Lung microvascular endothelial cell (primary cell): ENCODE data around the gene NOP56. TPM values are rescaled to one million over a fixed set of nuclear protein-coding genes. Genes with fewer than 3 reads are reported as not detected.
A peak's percentile ranks its signal among the peaks of the same experiment; 100 is the strongest.

ENCODE experiments used
- DNase-seq, 2 donors: peaks; one replicate each; pipeline versions ENCODE4 v3.0.0 to v3.0.0-alpha.2; 2010; ENCODE audit warnings: low read depth in 2 of 2
- total RNA-seq: library from RNA; depleted of rRNA; stranded (reverse); fragments of >200 nt; gene quantifications from 2 replicates; pipeline ENCODE4 v1.2.1, GENCODE V29; 2014

The NOP56 gene, protein sequence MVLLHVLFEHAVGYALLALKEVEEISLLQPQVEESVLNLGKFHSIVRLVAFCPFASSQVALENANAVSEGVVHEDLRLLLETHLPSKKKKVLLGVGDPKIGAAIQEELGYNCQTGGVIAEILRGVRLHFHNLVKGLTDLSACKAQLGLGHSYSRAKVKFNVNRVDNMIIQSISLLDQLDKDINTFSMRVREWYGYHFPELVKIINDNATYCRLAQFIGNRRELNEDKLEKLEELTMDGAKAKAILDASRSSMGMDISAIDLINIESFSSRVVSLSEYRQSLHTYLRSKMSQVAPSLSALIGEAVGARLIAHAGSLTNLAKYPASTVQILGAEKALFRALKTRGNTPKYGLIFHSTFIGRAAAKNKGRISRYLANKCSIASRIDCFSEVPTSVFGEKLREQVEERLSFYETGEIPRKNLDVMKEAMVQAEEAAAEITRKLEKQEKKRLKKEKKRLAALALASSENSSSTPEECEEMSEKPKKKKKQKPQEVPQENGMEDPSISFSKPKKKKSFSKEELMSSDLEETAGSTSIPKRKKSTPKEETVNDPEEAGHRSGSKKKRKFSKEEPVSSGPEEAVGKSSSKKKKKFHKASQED
- total RNA-seq: 99.8 and 125 TPM in 2 replicates

DNA sequence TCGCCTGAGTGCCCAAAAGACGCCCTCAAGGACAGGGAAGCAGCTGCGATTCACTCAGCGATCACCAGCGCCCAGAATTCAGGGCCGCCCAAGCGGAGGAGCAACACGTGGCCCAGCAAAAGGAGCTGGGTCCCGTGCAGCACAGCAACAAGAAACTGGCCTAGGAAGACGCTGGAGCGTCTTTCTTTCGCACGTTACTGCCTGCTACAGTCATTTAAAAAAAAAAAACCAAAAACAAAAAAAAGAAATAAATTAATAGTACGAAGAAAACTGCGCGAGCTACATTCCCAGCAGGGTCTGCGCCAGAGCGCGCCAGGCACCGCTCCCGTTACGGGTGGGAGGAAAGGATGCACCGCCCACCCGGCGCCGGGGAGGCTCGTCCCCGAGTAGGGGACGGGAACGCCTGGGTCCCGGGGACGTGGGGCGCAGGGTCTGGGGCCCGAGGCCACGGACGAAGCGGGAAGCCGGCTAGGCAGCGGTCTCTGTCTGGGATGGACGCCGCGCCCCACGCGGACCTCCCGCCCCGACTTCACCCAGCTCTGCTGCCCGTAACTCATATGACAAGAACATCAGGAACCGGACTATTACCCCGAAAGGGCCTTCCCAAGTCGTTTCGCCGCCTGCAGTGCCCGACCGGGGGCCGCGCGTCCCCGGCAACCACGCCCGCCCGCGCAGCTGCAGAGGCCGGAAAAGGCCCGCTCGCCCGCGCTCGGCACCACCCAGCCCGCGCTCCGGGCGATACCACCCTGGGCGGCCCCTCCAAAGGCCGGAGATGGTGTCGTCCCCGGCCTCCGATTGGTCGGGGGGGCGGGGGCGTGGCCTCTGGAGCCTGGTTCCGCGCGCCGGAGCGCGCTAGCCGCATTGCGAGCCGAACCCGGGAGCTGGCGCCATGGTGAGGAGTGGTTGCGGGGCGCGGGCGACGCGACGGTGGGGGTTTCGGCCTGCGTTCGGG lies at the start of gene NOP56:
Gene NOP56 (plus strand): TSS at position 861 of the 952 bp plus-strand sequence. CDS start 29 bp downstream, at position 890.
- DNase-seq: peak; percentile 93 to 94

DNA sequence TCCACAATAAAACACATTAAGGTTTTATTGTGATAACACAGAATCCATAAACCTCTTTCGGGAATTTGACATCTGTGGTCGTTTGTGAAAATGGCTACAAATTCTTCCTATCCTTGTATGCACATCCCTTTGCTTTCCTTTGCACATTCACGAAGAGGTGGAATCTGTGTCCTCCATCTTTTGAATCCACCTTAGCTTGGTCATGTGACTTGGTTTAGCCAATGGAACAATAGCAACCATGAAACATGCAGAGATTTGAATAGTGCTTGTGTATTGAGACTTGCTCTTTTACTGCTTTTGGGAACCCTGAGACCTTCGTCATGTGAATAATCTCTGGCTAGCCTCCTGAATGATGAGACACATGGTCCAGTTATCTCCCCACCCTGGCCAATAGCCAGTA lies 49.7 kb upstream of the NOP56 start:
- no peak for DNase-seq

DNA sequence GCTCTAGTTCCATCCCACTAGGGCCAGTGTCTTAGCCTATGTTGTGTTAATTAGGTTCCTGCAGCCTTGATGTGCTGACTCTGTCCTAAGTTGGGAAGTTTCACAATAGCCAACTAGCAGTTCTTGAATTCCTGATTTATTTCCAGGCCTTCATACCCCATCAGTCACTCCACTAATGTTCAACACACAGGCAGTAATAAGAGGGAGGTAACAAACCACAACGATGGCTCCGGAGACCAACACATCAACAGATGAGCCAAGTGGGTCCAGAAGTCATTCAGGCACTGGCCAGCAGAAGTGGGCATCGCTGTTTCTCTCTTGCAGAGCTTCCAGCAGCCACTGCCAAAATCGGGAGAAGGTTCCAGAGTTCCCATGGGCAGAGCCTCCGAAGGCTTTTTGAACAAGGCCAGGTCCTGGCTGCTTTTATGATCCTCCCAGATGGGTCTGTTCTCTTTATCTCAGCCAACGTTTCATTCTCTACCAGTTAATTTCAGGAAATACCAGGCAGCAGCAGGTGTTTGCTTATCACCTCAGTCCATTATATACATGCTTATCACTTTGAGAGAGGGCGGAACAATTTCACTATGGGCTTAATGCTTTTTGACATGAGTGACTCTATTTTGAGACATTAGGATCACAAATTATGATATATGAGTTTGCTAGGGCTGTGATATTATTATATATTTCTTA lies 48.5 kb upstream of the NOP56 start:
- no peak for DNase-seq

DNA sequence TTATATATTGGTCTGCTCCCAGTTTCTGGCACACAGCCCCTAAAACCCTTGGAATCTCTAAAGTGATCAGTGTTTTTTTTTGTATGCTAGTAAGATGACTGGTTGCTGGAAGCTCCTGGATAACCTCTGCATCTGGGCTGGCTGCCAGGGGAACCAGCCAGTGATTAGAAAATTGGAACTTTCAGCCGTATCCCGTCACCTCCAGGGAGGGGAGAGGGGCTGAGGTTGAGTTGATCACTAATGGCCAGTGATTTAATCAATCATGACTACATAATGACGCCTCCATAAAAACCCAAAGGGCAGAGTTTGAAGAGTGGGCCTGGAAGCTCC lies 48.0 kb upstream of the NOP56 start:
- no peak for DNase-seq

DNA sequence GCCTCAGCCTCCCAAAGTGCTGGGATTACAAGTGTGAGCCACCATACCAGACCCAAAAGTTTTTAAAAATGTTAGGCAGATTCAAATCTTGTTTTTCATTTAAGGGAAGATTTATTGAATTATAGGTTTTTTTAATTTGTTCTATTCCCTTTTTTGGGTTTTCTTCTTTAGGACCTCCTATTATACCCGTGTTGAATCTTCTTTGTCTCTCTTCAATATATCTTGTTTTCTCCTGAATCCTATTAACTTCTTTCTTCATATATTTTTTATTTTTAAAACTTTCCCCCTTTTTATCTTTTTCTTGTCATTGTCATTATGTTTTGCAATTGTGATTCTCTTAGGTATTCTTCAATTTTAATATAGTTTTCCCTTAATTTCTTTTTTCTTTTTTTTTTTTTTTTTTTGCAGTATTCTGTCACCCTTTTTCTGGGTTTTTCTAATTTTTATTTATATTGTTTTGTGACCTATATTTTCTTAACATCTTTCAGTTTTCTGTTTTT lies 45.9 kb upstream of the NOP56 start:
- DNase-seq: no peak

DNA sequence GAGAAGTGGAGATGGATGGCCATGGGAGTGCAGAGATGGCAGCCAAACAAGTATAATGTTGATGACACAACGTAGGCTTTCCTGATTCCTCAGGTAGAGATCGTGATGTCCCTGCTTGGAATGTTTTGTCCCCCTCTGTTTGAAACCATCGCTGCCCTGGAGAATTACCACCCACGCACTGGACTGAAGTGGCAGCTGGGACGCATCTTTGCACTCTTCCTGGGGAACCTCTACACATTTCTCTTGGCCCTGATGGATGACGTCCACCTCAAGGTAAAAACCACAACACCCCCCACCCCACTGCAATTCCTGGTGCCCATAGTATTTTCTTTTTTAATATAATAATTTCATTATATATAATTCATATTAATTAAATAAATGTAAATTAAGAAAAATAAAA lies 42.1 kb upstream of the NOP56 start:
- DNase-seq: no peak

DNA sequence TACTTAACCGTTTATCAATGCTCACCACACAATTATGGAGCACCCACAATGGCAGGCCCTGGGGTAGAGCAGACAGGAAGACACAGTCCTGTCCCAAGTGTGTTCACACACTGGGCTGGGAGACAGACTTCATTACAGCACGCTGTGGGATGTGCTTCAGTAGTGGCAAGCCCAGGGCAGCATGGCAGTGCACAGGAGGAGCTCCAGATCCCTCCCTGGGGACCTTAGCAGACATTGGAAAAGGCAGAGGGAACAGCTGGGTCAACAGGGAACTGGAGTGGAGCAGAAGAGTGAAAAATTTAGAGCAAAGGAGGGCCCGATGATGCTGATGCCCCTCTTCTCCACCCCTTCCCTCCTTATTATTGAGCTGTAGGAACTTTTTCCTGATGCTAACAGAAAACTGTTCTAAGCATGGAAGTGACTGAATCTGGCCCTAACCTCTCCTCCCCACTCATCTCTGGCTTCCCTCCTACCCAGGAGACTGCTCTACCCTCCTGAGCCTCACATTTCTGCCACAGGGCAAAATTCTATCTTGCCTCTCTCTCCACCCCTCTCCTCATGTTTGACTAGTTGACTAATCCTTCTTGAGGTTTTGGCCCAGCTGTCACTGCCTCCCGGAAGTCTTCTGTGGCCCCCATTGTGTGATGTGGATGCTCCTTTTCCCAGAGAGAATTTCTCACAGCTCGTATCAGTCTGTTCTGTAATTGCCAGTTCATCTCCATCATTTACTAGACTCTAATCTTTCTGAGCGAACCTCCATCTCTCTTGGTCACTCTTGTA lies 41.3 kb upstream of the NOP56 start:
- DNase-seq: no peak

DNA sequence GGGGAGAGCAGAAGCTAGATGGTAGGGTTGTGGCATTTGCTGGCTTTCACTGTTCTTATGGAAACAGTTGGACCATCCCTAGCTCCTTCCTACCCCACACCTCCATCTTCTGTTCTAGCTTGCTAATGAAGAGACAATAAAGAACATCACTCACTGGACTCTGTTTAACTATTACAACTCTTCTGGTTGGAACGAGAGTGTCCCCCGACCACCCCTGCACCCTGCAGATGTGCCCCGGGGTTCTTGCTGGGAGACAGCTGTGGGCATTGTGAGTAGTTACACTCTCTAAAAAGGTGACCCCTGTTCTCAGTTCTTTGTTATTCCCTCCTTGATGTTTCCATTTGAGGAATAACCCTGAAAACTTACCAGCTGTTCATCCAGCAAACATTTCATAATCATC lies 40.4 kb upstream of the NOP56 start:
- DNase-seq: no peak

DNA sequence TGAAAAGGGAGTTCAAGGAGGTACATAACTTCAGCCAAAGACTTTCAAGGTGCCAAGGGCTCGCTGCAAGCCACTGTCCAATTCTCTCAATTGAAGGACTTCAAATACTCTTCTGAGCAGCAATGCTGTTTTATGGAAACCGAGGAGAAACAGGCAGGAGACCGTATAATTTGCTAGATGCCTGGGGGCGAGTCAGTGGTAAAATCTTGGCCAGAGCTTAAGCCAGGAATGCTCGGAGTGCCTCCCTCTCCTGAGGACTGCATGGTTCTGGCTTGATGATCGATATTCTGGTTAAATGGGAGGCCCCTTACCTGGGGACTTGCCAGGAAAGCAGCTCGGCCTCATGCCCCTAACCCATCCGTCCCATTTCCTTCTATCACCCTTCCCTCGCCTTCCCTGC lies 35.8 kb upstream of the NOP56 start:
- DNase-seq: no peak

DNA sequence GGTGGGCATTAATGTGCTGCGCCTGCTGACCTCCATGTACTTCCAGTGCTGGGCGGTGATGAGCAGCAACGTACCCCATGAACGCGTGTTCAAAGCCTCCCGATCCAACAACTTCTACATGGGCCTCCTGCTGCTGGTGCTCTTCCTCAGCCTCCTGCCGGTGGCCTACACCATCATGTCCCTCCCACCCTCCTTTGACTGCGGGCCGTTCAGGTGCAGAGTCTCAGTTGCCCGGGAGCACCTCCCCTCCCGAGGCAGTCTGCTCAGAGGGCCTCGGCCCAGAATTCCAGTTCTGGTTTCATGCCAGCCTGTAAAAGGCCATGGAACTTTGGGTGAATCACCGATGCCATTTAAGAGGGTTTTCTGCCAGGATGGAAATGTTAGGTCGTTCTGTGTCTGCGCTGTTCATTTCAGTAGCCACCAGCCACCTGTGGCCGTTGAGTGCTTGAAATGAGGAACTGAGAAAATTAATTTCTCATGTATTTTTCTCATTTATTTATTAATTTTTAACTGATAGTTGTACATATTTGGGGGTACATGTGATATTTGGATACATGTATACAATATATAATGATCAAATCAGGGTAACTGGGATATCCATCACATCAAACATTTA lies 35.2 kb upstream of the NOP56 start:
- DNase-seq: no peak

DNA sequence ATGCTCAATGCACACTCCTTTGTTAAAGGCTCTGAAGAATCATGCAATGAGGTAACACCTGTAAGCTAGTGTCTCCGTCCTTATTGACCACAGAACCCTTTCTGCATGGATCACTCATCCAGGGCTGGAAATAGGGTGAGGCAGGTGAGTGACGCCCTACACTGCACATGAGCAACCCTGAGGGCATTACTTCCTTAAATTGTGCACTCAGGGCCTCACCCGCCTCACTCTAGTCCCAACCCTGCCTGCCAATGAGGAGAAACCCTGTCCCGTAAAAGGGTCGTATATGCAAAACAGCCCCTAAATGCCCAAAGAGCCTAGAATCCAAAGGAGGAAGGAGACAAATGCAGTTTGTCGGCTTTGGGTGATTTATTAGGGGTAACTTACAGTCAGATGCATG lies 33.6 kb upstream of the NOP56 start:
- no peak for DNase-seq

DNA sequence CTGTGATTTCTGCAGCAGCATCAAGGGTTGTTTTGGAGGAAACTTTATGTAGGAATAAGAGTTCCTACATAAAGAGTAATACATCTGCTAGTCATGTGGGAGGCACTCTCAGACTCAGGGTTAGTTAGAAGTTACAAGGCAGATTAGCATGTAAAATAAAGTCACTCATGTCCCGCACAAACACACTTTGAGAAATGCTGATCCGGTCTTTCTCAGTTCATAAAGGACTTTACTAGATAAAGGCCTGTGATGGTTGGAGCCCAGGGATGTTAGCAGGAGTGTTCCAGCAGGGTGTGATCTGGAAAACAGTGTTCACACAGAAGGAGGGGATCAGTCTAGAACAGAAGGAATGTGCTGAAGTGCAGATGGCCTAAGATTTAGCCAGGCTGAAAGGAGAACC lies 33.1 kb upstream of the NOP56 start:
- DNase-seq: no peak

DNA sequence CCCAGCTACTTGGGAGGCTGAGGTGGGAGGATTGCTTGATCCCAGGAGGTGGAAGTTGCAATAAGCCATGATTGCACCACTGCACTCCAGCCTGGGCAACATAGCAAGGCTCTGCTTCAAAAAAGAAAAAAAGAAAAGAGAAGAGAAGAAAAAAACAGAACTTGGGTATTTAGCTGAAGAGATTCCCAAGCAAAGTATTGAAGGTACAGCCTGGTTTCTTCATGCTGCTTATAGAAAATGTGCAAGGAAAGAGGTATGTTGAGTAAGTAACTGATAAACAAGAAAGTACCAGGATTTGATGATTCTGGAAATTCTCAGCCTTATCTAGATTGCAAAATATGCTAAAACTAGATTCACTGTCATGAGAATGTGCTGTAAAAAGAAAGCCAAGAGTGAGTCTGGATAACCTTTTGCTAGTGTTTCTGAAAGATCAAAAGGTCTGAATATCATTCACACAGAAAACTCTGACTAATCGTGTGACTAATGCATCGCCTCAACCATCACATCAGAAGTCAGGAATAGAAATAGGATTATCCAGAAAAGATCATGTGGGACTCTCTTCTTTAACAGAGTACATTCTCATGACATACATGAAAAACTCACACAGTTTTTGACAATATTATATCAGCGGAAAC lies 32.4 kb upstream of the NOP56 start:
- DNase-seq: peak in 1 of 2 donors; percentile 12

DNA sequence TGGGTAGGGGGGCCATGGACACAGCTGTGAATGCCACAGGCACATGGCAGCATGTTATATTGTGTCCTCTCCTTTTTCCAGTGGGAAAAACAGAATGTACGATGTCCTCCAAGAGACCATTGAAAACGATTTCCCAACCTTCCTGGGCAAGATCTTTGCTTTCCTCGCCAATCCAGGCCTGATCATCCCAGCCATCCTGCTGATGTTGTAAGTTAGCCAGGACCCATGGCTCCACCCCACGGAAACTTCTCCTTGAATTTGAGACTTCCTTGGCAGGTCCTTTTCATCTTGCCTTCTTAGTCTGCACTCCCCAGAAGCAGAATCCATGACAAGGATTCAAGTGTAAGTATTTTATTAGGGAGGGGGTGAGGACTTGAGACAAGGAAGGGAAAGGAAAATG lies 28.2 kb upstream of the NOP56 start:
- no peak for DNase-seq

DNA sequence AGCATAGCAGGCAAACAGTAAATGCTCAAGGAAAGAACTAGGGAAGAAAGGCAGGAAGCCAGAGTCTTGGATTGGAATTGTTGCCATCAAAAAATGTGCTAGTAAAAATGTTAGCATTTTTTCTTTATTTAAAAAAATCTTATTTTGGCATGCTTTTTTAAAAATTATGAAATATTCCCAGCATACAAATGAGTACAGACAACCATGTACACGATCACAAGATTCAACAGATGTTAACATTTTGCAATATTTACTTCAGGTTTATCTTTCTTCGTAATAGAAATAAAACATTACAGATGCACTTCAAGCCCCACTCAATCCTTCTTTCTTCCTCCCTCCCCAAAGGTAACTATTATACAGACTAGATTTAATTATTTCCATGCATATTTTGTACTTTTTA lies 27.4 kb upstream of the NOP56 start:
- DNase-seq: no peak

DNA sequence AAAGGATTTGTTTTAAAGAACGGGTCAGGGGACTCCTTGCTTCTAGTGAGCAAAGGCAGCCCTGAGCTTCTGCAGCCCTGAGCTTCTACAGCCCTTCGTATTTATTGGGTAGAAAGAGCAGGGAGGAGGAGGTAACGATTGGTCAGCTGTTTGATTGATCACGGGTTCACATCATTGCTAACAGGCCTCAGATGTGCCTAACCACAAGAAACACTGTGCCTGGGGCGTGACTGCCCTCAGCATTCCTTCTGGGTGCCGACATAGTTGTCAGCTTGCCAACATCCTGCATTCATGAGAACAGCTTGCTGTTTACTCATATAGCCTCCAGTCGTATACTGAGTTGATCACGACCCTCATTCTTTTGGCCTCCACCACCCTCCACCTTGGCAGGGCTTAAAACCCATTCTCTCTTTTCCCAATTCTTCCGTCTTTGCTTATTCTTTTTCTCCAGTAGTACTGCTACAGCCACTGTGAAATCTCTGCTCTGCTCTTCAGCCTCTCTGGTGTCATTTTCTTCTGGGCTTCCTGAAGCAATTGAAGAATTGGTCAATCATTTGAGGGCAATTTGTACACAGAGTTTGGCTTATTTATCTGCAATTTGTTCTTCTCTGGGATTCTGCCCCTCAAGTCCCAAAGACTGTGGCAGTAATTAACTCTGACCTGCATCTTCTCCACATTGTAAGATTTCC lies 25.4 kb upstream of the NOP56 start:
- DNase-seq: peak; percentile 8 to 55

DNA sequence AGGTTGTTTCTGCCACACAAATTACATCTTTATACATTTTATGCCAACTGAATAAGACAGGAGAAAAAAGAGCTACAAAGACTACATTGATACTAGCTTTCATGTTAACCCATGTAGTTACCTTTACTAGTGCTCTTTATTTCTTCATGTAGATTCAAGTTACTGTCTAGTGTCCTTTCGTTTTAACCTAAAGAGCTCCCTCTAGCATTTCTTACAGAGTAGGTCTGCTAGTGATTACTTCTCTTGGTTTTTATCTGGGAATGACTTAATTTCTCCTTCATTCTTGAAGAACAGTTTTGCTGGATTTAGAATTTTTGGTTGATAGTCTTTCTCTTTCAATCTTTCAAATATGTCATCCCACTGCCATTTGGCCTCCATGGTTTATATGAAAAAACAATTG lies 21.2 kb upstream of the NOP56 start:
- no peak for DNase-seq

DNA sequence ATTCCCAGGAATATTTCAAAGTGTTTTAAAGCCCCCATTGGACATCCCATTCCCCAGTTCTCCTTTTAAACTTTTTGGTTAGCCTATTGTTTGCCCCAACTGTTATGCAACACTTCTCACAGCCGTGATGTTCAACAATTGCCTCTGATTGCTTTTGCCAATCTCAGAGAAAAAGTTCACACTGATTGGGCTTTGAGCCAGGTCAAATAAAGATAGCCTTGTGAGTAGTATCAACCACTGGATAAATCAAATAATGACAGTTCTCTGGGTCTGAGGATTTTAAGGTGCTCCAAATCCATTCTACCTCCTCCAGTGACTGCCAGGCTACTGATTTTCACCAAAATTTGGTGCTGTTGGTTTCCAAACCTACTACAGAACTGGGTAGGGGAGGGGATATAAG lies 19.1 kb upstream of the NOP56 start:
- DNase-seq: no peak

DNA sequence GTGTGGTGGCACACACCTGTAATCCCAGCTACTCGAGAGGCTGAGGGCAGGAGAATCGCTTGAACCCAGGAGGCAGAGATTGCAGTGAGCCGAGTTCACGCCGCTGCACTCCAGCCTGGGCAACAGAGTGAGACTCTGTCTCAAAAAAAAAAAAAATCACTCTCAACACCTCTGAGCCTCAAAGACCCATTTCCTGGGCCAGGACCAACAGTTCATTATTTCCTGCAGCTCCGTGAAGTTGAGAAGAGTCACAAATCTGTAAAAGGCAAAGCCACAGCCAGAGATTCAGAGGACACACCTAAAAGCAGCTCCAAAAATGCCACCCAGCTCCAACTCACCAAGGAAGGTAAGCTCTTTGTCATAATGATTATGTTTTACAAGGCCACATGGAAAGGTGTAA lies 15.2 kb upstream of the NOP56 start:
- DNase-seq: no peak
